ENCODE measurements around the gene MDP1. TPM values are rescaled to one million over a fixed set of nuclear protein-coding genes. Genes with fewer than 3 reads are reported as not detected.
"Not testable (repeated sequence)": the region's sequence is repeated elsewhere in the genome, so short reads cannot be mapped to it uniquely, and the experiment has no call there.

Gene MDP1
- total RNA-seq, 1 donor from 2014 or later: 17.4 TPM

- Mint-ChIP-seq H3K4me1 (ENCODE audit: unreplicated experiment) (peaks cover 18% of the 10 kb centered on the region), H3K27ac (ENCODE audit: unreplicated experiment) (peak within 1 kb of the TSS; percentile 94), H3K27me3 (ENCODE audit: unreplicated experiment) (peaks cover 2% of the 10 kb centered on the region), H3K36me3 (ENCODE audit: low read depth, unreplicated experiment) (peaks cover 22% of the 10 kb centered on the region), H3K9me3 (ENCODE audit: unreplicated experiment) (no peaks in the 10 kb centered on the region), H3K4me3 (ENCODE audit: unreplicated experiment) (peak within 1 kb of the TSS; percentile 98)
- no peak for TF ChIP-seq CTCF (IDR thresholded peaks at IDR 0.05; ENCODE audit: unreplicated experiment)
- DNase-seq (ENCODE audit: low spot score): peak; percentile 76
These were observed 16.3 kb upstream of the MDP1 start, which contains the start of gene NEDD8 for GRCh38 chr14:24232121-24232644. Gene NEDD8 (minus strand): TSS chr14:24232367. CDS start chr14:24232267, 100 bp downstream.

- Mint-ChIP-seq H3K9me3 (ENCODE audit: unreplicated experiment) (no peaks in the 10 kb centered on the region), H3K27me3 (ENCODE audit: unreplicated experiment) (peaks cover 2% of the 10 kb centered on the region), H3K27ac (ENCODE audit: unreplicated experiment) (peak overlapping the region; percentile 84), H3K36me3 (ENCODE audit: low read depth, unreplicated experiment) (peaks cover 18% of the 10 kb centered on the region), H3K4me1 (ENCODE audit: unreplicated experiment) (peaks cover 18% of the 10 kb centered on the region), H3K4me3 (ENCODE audit: unreplicated experiment) (peak overlapping the region; percentile 98)
- DNase-seq (ENCODE audit: low spot score): no peak
- TF ChIP-seq CTCF (IDR thresholded peaks at IDR 0.05; ENCODE audit: unreplicated experiment): no peak
These were observed 15.6 kb upstream of the MDP1 start for GRCh38 chr14:24231263-24232120.

- Mint-ChIP-seq H3K36me3 (ENCODE audit: low read depth, unreplicated experiment) (peaks cover 3% of the 10 kb centered on the region), H3K4me1 (ENCODE audit: unreplicated experiment) (peaks cover 14% of the 10 kb centered on the region), H3K4me3 (ENCODE audit: unreplicated experiment) (no peak overlapping the region), H3K9me3 (ENCODE audit: unreplicated experiment) (no peaks in the 10 kb centered on the region), H3K27me3 (ENCODE audit: unreplicated experiment) (no peaks in the 10 kb centered on the region), H3K27ac (ENCODE audit: unreplicated experiment) (no peak overlapping the region)
- no peak for TF ChIP-seq CTCF (IDR thresholded peaks at IDR 0.05; ENCODE audit: unreplicated experiment)
- DNase-seq (ENCODE audit: low spot score): no peak
These were observed 13.0 kb upstream of the MDP1 start for GRCh38 chr14:24228902-24229301.

DNA sequence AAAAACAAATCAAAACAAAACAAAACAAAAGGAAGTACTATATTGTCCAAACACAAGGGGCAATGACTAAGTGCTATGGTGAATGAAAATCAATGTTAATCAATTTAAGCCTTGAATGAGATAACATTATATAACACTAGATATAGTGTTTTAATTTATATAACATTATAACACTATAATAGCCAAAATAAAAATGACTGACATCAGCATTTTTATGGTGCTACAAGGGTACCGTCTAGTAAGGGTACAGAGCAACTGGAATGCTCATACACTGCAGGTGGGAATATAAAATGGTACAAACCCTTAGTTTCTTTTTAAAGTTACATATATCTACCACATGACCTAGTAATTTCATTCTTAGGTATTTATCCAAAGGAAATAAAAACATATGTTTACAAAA, 10.6 kb upstream of the MDP1 start:
- TF ChIP-seq CTCF (IDR thresholded peaks at IDR 0.05; ENCODE audit: unreplicated experiment): no peak
- DNase-seq (ENCODE audit: low spot score): no peak
- peaks cover 6% of the 10 kb centered on the region for H3K4me1 Mint-ChIP-seq (ENCODE audit: unreplicated experiment)
- no peaks in the 10 kb centered on the region for H3K9me3 Mint-ChIP-seq (ENCODE audit: unreplicated experiment)
- no peaks in the 10 kb centered on the region for H3K27me3 Mint-ChIP-seq (ENCODE audit: unreplicated experiment)
- no peak overlapping the region for H3K4me3 Mint-ChIP-seq (ENCODE audit: unreplicated experiment)
- peaks cover 3% of the 10 kb centered on the region for H3K36me3 Mint-ChIP-seq (ENCODE audit: low read depth, unreplicated experiment)
- no peak overlapping the region for H3K27ac Mint-ChIP-seq (ENCODE audit: unreplicated experiment)

DNA sequence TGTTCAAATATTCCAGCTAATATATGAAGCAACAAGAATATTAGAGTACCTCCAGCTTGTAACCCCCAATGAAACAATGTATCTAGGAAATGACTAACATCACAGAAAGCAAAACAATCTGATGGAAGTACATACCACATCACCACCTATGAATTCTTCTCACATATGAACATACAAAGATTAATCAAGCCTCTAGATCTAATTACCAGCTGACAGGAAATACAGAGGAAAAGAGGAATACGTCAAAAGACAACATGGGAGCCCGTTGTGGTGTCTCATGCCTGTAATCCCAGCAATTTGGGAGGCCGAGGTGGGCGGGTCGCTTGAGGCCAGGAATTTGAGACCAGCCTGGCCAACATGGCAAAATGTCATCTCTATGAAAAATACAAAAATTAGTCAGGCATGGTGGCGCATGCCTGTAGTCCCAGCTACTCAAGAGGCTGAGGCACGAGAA, 8.8 kb upstream of the MDP1 start:
- Mint-ChIP-seq H3K36me3 (ENCODE audit: low read depth, unreplicated experiment) (peaks cover 3% of the 10 kb centered on the region), H3K4me1 (ENCODE audit: unreplicated experiment) (no peaks in the 10 kb centered on the region), H3K27ac (ENCODE audit: unreplicated experiment) (no peak overlapping the region), H3K27me3 (ENCODE audit: unreplicated experiment) (no peaks in the 10 kb centered on the region), H3K4me3 (ENCODE audit: unreplicated experiment) (no peak overlapping the region), H3K9me3 (ENCODE audit: unreplicated experiment) (no peaks in the 10 kb centered on the region)
- no peak for TF ChIP-seq CTCF (IDR thresholded peaks at IDR 0.05; ENCODE audit: unreplicated experiment)
- no peak for DNase-seq (ENCODE audit: low spot score)

DNA sequence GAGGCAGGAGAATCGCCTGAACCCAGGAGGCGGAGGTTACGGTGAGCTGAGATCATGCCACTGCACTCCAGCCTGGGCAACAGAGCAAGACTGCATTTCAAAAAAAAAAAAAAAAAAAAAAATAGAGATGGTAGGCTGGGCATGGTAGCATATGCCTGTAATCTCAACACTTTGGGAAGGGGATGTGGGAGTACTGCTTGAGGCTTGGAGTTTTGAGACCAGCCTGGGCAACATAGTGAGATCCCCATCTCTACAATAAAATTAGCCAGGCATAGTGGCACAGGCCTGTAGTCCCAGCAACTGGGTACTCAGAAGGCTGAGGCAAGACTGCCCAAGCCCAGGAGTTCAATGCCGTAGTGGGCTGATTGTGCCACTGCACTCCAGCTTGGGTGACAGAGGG, 7.1 kb upstream of the MDP1 start:
- H3K27ac Mint-ChIP-seq (ENCODE audit: unreplicated experiment); H3K27me3 Mint-ChIP-seq (ENCODE audit: unreplicated experiment); H3K4me3 Mint-ChIP-seq (ENCODE audit: unreplicated experiment); H3K36me3 Mint-ChIP-seq (ENCODE audit: low read depth, unreplicated experiment); DNase-seq (ENCODE audit: low spot score); H3K4me1 Mint-ChIP-seq (ENCODE audit: unreplicated experiment); H3K9me3 Mint-ChIP-seq (ENCODE audit: unreplicated experiment): not testable (repeated sequence)

All from endothelial cell (in vitro differentiated cells).